IPS DF 4.7 (cell line): Measurements from ENCODE around the gene SLC25A44.
A peak's percentile ranks its signal among the peaks of the same experiment; 100 is the strongest.

Experiments used
- DNase-seq: peaks from one replicate; pipeline ENCODE4 v3.0.0-alpha.2; 2013; ENCODE audit warnings: low spot score; ENCODE audit errors: extremely low read depth

Gene SLC25A44, protein sequence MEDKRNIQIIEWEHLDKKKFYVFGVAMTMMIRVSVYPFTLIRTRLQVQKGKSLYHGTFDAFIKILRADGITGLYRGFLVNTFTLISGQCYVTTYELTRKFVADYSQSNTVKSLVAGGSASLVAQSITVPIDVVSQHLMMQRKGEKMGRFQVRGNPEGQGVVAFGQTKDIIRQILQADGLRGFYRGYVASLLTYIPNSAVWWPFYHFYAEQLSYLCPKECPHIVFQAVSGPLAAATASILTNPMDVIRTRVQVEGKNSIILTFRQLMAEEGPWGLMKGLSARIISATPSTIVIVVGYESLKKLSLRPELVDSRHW

DNA sequence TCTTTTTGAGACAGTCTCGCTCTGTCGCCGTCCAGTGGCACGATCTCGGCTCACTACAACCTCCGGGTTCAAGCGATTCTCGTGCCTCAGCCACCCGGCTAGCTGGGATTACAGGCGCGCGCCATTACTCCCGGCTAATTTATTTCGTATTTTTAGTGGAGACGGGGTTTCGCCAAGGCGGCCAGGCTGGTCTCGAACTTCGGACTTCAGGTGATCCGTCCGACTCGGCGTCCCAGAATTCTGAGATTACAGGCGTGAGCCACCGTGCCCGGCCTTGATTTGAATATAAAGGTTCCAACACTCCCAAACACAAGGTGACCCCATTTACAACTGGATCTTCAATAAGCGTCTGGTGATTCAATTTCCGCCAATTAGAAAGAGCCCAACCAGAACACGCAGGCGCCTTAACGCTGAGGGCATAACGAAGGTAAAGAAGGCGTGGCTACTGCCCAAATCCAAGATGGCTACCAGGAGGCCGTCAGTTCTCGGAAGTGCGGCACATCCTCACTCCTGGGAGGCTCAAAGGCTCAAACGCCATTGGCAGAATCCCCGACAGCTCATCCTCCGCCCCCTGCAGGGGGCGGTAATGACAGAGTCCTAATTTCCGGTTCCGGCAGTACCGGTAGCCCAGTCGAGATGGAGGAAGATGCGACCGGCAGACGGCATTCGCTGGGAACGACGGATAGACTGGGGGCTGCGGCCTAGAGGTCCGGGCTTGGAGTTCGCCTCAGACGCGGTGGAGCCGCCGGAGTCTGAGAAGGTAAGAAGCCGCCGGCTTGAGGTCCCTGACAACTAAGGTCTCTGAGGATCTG is at the start of gene SLC25A44:
TSS of gene SLC25A44 (plus strand) at position 617 of the 812 bp plus-strand sequence. CDS start 5,744 bp downstream, outside the sequence.
- peak; percentile 99 for DNase-seq

DNA sequence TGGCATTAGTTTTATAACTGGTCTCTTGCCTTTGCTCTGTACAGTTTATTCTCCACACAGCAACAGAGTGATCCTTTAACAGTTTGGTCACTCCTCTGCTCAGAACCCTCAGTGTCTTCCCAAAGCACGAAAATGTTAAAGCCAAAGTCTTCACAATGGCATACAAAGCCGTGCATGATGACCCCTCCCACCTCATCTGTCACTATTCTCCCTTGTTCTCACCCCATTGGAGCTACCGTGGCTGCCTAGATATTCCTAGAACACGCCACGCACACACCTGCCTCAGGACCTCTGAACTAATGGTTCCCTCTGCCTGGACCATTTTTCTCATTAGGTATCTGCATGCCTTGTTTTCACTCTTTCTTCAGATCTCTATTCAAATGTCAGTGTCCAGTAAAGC is 49.2 kb upstream of the SLC25A44 start:
- no peak for DNase-seq

DNA sequence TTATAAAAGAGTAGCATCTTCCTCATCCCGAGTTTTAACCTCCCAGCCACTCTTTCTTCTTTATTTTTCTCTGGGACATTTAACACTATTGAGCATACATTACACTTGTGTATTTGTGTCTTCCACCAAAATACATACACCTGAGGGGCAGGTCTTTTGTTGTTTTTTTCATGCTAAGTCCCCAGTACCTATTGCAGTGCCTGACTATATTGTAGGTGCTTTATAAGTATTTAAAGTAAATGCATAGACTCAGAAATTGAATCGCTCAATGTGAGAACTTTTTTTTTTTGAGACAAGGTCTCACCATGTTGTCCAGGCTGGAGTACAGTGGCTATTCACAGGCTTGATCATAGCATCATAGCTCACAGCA is 48.3 kb upstream of the SLC25A44 start:
- DNase-seq = no peak

DNA sequence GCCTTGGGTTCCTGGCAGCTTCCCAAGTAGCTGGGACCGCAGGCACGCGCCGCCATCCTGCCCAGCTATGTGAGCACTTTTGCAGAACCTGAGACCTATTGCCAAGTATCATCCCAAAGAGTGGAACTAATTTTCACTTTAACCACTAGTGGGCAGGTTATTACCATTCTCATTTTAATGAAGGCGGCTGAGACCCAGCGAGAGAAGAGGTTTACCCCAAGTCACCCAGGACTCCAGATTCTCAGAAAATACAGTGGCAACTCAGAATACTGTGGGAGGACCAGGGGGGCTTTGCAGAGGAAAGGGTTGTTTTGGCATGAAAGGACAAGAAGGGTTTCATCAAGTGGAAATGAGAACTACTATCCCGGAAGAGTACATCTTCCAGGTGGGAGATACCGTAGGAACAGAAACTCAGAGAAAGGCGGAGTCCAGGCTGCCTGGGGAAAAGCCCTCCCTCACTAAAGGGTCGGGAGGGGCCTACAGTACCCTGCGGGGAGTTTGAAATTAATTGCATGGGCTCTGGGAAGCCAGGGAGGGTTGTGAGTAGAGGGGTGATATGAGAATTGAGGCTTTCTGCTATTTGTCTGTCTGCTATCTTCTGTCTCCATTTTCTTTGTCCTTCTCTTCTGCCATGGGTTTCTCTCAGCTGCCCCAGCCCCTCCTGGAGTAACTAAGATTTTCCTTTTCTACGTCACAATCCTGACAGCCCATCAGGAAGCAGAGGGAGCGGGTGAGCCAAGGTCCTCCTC is 47.7 kb upstream of the SLC25A44 start:
- no peak for DNase-seq

DNA sequence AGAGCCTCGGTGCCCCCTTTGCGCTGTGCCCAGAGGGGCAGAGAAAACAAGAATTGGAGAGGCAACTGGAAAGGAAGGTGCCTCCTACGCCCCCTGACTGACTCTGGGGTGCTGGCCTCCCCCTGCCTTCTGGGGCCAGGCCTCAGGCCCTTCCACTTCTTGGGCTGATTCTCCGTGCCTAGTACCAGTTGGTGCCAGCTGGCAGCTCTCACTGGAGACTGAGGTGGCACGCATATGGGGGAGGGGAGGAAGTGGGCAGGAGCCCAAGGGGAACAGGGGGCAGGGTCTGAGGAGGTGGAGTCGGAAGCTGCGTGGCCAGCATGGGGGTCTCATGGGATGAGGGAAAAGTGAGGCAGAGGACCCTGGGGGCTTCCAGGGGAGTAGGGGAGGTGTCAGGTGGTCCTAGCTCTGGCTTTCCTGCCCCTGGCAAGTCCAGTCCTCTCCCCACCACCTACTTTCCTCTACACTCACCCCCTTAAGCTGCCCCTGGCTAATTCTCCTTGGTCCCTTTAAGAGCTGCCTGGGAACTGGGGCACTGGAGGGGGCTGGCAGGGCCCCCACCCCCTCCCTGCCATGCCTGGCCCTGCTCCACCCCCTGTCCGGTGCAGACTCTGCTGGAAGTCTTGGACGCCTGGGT is 47.0 kb upstream of the SLC25A44 start:
- no peak for DNase-seq

DNA sequence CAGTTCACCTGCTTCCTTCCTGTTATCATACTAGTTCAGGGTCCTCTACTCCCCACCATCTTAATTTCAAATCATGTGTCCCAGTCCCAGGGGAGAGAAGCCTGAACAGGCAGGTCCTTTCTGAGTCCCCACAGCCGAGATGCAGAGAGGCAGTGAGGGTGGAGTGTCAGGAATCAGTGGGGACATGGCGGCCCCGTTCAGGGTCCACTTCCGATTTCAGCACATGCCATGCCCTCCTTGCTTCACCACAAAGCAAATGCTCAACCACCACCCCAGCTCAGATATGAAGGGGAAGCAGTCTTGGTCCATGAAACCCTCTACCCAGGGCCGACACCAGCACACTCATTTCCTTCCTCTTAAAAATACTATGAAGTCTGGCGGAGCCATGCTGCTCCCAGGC is 45.7 kb upstream of the SLC25A44 start:
- no peak for DNase-seq

DNA sequence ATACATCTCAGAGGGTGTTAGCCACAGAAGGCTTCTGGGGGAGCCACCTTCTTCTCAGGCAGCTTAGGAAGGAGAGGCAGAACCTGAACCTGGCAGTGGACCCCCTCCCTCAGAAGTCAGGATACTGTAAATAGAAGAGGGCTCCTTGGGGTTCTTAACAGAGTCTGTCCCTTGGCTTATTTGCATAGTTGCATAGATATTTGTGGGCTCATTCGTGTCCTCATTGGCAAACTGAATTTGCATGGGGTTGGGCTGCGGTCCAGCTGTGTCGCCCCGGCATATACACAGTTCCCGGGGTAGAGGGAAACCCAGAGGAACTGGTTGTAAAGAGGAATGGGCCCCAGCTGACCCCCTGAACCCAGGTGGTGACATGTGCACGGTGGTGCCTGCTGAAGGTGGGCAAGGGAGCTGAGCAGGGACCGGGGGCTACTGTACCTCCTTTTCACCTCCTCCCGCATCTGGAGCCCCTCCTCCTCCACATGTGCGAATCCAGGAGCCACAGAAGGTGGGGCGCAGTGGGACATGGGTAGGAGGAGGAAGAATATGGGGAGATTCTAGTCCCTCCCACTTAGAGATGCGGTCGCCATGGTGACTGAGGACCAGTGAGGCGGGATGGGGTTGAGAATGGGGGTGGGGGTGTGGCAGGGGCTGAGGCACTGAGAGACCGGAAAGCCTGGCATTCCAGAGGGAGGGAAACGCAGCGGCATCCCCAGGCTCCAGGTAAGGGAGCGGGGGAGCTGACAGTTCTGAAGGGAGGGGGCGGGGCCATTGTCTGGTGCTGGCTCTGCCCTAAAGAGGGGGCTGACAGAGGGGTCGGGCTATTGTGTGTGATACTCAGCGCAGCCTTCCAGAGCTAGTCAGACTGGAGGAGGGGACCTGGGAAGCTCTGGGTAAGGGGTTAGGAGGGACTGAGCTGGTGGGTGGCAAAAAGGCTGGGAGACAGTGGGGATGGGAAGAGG is 44.3 kb upstream of the SLC25A44 start:
- DNase-seq = no peak

DNA sequence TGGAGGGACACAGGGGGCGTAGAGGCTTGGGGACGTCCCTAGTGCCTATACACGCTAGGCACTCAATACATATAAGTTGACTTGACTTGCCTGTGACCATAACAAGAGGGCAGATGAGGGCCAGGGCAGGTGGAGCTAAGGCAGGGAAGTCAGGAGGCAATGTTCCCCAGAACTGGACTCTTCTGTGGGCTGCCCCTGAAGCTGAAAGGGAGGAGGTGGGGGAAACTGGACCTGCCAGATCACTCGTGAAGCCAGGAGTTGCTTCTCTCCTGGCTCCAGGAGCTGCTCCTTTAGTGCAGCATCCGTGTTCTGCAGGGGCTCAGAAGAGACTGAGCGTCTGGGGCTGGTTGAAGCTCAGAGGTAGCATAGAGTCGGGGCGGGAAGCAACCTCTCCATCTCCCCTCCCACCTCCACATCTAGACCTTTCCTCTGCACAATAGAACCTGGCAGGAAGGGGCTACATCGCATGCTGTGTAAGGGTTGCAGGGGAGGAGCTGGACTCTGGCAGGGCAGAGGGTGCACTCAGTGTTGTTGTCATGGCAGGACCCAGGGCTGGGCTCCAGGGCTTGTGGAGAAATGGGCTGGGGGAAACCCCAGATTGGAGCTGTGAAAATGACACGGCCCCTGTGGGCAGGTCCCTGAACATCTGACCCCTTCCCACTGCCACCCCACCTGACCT is 43.4 kb upstream of the SLC25A44 start:
- no peak for DNase-seq

DNA sequence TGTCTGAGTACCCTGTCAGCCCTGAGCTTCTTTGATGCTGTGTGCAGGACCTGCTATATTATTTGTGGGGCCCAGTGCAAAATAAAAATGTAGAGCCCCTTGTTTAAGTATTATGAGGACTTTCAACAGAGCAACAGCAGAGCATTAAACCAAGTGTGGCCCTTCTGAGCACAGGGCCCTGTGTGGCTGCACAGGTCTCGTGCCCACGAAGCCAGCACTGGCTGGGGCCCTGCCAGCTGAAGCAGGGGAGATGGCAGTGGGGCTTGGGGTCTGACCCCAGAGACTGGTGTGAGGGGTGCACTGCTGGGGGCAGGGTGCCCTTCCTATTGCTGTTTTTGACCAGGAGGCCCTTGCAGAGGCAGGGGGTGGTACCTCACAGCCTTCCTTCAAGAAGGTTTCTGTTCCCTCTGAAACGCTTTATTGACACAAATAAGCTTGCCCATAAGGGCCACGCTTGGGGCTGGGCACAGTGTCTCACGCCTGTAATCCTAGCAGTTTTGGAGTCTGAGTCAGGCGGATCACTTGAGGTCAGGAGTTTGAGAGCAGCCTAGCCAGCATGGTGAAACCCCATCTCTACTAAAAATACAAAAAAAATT is 42.7 kb upstream of the SLC25A44 start:
- no peak for DNase-seq

DNA sequence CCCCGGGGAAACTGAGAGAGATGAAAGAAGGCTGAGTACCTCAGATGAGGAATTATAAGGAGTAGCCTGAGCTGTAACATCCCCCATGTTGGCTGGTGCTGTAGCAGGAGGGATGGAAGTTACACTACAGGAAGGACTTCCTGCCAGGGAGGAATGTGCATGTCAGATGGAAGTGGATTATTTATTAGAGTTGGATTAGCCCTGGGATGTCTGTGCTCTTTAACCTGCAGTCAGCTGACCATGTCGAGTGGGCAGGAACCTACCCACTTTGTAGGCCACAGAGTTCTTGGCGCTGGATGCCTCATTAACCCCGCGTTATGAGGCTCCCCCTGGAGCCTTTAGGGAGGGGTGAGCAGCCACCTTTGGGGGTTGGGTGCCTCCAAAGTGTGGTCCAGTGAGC is 41.3 kb upstream of the SLC25A44 start:
- no peak for DNase-seq

DNA sequence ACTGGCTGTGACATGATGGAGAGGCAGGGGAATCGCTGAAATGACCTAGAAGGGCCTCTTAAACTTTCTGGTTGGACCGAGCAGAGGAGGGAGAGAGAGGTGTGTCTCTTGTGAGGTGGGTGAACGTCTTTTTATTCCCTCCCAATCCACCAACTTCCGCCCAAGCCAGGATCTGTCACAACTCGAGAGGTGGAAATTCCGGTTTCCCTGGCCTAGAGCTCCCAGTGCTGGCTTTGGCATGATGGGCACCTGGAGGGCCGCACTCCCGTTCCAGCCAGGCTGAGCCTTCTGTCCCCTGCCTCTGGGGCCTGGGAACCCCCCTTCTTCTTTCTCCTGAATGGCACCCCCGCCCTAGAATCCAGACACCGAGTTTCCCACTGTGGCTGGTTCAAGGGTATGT is 40.5 kb upstream of the SLC25A44 start, which contains the start of gene SEMA4A:
TSS of gene SEMA4A (plus strand) at position 224 of the 400 bp plus-strand sequence. CDS start 994 bp downstream, outside the sequence.
- DNase-seq = no peak

DNA sequence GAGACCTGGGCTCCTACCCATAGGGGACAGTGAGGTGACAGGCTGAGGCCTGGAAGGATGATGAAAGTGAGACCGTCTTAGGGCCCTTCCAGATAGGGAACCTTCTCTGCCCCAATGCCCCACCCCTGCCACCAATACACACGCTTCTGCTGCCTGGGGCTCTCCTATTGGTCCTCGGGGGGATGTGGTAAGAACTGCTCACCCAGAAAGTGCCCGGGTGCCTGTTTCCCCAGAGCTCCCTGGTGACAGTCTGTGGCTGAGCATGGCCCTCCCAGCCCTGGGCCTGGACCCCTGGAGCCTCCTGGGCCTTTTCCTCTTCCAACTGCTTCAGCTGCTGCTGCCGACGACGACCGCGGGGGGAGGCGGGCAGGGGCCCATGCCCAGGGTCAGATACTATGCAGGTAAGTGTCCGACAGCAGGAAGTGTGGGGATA is 39.6 kb upstream of the SLC25A44 start:
- DNase-seq = no peak

DNA sequence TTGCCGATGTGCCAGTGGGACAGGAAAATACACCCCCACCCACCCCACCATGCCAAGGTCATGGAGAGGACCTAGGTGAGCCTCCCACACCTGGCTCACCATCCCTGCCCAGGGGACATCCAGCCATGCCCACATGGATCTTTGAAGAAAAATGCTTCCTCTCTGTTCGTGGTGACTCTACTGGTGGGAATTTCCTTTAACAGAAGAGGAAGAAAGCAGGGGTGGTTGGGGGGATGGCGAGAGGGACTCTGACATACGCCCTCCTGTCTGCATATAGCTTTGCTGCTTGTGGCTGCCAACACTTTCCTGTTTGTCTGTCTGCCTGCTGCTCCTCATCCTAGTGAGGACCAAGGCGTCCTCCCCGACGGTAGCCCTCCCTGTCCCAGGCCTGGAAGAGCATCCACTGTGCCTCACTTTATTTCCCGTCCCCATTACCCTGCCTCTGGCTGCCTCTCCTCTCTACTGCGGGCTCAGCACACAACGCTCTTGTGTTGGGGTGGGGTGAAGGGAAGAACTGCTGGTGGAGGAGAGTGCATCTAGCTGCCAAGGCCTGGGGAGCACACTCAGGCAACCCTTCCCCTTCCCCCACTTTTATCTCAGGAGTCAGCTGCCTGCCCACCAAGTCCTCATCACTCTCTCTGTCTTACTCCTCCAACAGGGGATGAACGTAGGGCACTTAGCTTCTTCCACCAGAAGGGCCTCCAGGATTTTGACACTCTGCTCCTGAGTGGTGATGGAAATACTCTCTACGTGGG is 38.0 kb upstream of the SLC25A44 start:
- no peak for DNase-seq

DNA sequence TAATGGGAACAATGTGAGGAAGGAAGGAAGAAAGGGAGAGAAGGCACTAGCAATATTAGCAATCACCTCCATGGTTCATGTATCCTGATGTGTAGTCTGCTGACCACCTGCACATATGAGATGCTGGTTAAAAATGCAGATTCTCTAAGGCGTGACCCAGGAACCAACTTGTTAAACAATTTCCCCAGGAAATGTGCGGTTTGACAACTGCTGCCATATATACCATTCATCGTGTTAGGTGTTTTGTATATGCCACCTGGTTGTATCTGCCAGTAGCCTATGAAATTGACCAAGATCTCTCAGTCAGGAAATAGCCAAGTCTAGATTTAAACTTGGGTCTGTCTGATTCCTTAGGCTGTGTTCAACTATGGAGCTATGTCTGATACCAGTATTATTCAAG is 36.4 kb upstream of the SLC25A44 start:
- DNase-seq = no peak

DNA sequence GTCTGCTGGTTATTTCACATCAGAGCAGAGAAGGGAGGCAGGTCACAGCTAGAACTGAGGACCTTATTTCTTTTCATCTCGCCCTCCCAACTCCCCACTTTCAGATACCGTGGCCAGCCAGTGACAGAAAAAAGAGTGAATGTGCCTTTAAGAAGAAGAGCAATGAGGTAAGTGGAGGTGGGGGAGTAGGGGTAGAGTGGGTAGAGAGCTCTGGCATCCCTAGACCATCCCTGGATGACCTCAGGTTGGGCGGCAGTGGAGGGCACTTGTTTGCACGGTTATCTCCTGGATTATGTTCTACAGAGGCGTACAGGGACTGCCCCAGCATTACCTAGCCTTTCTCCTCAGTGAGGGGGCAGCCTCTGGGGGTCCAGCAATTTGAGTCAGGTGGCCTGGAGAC is 35.9 kb upstream of the SLC25A44 start:
- DNase-seq = no peak

DNA sequence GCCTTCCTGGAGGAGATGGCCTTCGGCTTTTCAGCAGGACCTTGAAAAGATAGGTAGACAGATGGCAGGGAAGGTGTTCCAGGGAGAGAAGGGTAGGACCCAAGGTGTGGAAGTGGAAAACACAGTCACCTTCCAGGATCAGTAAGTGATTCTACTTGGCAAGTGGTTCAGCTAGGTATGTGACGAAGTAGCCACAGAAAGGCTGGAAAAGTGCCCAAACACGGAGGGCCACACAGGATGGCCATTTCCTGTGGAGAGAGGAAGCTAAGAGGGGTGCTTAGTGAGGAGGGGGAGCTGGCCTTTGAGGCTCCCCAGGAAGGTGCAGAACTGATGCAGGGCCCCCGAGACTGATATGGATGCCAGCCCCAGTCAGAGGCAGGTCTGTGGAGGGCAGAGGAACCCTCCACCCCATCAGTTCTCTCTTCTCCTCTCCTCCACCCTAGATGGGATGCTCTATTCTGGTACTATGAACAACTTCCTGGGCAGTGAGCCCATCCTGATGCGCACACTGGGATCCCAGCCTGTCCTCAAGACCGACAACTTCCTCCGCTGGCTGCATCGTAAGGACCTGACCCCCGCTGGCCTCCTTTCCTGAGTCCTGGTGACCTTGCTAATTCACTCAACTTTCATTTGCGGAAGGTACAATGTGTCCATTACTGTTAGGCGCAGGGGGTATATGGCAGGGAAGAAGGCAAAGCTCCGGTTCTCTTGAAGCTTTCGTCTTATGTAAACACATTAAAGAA is 33.7 kb upstream of the SLC25A44 start:
- DNase-seq = no peak

DNA sequence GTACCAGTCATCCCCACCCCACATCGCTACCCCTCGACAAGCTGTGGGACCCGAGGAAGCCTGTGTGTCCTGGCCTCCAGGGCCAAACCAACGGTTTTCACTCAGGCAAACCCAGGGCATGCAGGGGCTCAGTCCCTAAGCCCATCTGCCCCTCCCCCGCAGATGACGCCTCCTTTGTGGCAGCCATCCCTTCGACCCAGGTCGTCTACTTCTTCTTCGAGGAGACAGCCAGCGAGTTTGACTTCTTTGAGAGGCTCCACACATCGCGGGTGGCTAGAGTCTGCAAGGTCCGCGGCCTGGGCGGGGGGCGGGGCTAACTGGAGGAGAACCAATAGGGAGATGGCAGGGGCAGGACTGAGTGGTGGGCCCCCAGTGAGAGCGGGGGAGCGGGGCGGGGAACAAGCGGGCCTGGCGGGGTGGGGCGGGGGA is 33.1 kb upstream of the SLC25A44 start:
- DNase-seq = no peak
